Prostate gland (tissue), 2 donors: ENCODE data around the gene SRXN1. TPM values are rescaled to one million over a fixed set of nuclear protein-coding genes. Genes with fewer than 3 reads are reported as not detected.

Source experiments
- DNase-seq: peaks from one replicate; pipeline ENCODE4 v3.0.0-alpha.2; 2019; ENCODE audit warnings: low spot score
- H3K27ac ChIP-seq, 2 donors: fragments of 200-600 bp; sonication (generic); 2 replicates each; pipeline ENCODE4 v1.5.1; 2017 to 2019
- H3K27me3 ChIP-seq: fragments of 200-600 bp; sonication (generic); replicated peaks from 2 replicates; pipeline ENCODE4 v1.5.1; 2019; ENCODE audit not compliant: insufficient read depth
- H3K36me3 ChIP-seq, 2 donors: fragments of 200-600 bp; sonication (generic); 1 replicate in 1 of 2; 2 replicates in 1 of 2; pipeline versions ENCODE4 v1.5.1 to v1.8.1; 2017 to 2019
- H3K4me1 ChIP-seq: fragments of 200-600 bp; sonication (generic); replicated peaks from 2 replicates; pipeline ENCODE4 v1.5.1; 2019
- H3K4me3 ChIP-seq, 2 donors: fragments of 200-600 bp; sonication (generic); 2 replicates each; pipeline ENCODE4 v1.5.1; 2017 to 2019
- H3K9me3 ChIP-seq: fragments of 200-600 bp; sonication (generic); 2 replicates; pipeline ENCODE4 v1.5.1; 2017
- CTCF ChIP-seq, 4 experiments: fragments of 200-600 bp in 2 of 4; fragments of 450-650 bp in 2 of 4; sonication (generic) in 2 of 4; IDR thresholded peaks; 1 replicate in 3 of 4; 2 replicates in 1 of 4; pipeline ENCODE4 v1.5.1; 2016 to 2019; ENCODE audit warnings: antibody characterized with exemption in 4 of 4, mild to moderate bottlenecking in 2 of 4, moderate library complexity in 2 of 4
- POLR2A ChIP-seq: fragments of 450-650 bp; IDR thresholded peaks from one replicate; pipeline ENCODE4 v1.6.1; 2016; ENCODE audit warnings: antibody characterized with exemption, mild to moderate bottlenecking
- POLR2AphosphoS5 ChIP-seq: sonication (generic); formaldehyde crosslinking; IDR thresholded peaks from one replicate; pipeline ENCODE4 v1.6.1; 2017; ENCODE audit warnings: antibody characterized with exemption
- WGBS: methylation state at CpG from one replicate; pipeline ENCODE4 v1.1.5; 2018; 5-methylcytosine and 5-hydroxymethylcytosine counted together
- intact Hi-C: fragments of 100-400 bp; cut with DNase I; formaldehyde crosslinking; loops from one replicate; pipeline ENCODE4 v1.14.2; 2022
- total RNA-seq, 2 donors: library from RNA; depleted of rRNA; stranded (reverse); fragments of >200 nt; gene quantifications; one replicate each; pipeline ENCODE4 v1.1.0, GENCODE V29; 2016

Gene SRXN1
- total RNA-seq, 2 donors from 2014 or later = 33.6 to 41.4 TPM

DNA sequence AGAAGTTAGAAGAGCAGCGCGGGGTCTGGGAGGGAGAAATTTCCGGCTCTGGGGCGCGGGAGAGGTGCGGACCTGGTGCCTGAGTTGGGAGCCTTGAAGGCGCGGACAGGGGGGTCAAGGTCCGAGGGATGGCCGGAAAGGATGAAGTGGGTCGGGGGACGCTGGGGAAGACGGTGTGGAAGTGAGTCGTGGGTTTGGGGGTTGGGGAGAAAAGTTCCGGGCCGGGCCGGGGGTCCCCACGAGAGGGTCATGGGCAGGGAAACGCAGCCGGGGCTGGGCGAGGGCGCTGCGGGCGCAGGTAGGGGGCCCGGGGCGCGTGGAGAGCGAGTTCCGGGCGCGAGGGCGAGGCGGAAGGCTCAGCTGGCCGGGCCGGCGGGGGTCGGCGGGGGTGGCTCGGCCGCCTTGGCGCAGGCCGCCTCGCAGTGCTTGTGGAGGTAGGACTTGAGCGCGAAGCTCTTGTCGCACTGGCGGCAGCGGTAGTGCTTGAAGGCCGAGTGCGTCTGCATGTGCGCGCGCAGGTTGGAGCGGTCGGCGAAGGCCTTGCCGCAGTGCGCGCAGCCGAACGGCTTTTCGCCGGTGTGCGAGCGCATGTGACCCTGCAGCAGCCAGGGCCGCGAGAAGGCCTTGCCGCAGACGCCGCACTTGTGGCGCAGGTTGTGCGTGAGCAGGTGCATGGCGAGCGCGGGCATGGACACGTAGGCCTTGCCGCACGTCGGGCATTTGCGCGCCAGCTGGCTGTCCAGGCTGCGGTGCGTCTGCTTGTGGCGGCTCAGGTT, 10.5 kb upstream of the SRXN1 start:
- H3K27me3 ChIP-seq = peaks cover 15% of the 10 kb centered on the region
- TF ChIP-seq POLR2AphosphoS5 (no peak), POLR2A (no peak), CTCF (IDR thresholded peaks at IDR 0.05) (no peak)
- H3K4me3 ChIP-seq = no peak overlapping the region
- H3K9me3 ChIP-seq = no peaks in the 10 kb centered on the region
- 4% methylated on average over 75 of the region's 84 CpGs for WGBS
- no peaks in the 10 kb centered on the region for H3K4me1 ChIP-seq
- H3K36me3 ChIP-seq = no peaks in the 10 kb centered on the region
- no peak overlapping the region for H3K27ac ChIP-seq
- intact Hi-C loops = no loop called here
- no peak for DNase-seq

GRCh38 chr20:662277-663192, 9.5 kb upstream of the SRXN1 start:
- DNase-seq = no peak
- Histone ChIP-seq H3K27ac (no peak overlapping the region), H3K36me3 (no peaks in the 10 kb centered on the region), H3K4me3 (no peak overlapping the region), H3K27me3 (peaks cover 15% of the 10 kb centered on the region), H3K9me3 (no peaks in the 10 kb centered on the region), H3K4me1 (no peaks in the 10 kb centered on the region)
- TF ChIP-seq POLR2A = no peak
- no peak for TF ChIP-seq CTCF (IDR thresholded peaks at IDR 0.05)
- no peak for TF ChIP-seq POLR2AphosphoS5
- 25% methylated on average over 16 of the region's 16 CpGs for WGBS
- intact Hi-C loops = no loop called here

DNA sequence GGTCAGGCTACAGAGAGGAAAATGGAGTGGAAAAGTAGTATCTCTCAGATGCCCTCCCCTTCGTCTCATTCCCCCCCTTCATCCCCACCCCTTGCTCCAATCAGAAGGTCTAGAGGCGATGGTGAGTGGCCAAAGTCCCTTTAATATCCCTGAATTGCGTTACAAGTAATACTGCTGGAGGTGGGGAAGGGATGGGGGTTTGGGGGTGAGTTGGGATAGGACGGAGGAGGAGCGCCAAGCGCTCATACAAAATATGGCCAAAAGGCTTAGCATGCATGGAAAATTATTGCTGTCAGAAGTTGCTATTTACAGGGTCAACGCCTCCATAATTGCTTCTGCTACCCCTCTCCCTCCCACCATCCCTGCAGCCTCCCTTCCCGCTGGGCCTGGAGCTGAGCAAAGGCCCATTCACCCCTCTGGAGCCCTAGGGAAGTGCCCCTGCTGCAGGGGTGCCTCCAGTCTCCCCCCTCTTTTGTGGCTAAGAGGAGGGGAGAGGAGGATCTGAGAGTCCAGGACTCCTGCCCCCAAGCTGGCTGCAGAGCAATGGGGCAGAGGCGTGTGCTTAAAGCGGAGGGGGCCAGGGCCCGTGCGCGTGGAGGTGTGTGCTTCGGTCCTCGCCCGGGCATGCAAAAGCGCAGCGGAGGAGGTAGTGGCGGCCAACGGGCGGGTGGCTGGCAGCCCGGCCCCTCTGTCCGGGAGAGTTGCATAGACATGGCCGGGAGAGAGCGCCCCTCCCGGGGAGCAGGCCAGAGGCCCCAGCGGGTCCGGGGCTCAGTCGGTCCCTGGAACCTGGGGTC, 8.7 kb upstream of the SRXN1 start:
- peaks cover 15% of the 10 kb centered on the region for H3K27me3 ChIP-seq
- TF ChIP-seq POLR2AphosphoS5 = no peak
- no peak for TF ChIP-seq CTCF (IDR thresholded peaks at IDR 0.05)
- TF ChIP-seq POLR2A = no peak
- DNase-seq = no peak
- H3K4me3 ChIP-seq = no peak overlapping the region
- 19% methylated on average over 27 of the region's 29 CpGs for WGBS
- intact Hi-C loops = no loop called here
- no peaks in the 10 kb centered on the region for H3K9me3 ChIP-seq
- H3K27ac ChIP-seq = no peak overlapping the region
- no peaks in the 10 kb centered on the region for H3K36me3 ChIP-seq
- H3K4me1 ChIP-seq = no peaks in the 10 kb centered on the region

- WGBS = 25% methylated on average over 5 of the region's 5 CpGs
- Histone ChIP-seq H3K4me1 (no peaks in the 10 kb centered on the region), H3K27me3 (peaks cover 15% of the 10 kb centered on the region), H3K4me3 (no peak overlapping the region), H3K27ac (no peak overlapping the region), H3K36me3 (no peaks in the 10 kb centered on the region), H3K9me3 (no peaks in the 10 kb centered on the region)
- DNase-seq = no peak
- intact Hi-C loops = loop anchor here (10.0 kb wide), 2 partner anchors 114 to 186 kb away; partner anchors contain the start of gene CSNK2A1
- TF ChIP-seq CTCF (IDR thresholded peaks at IDR 0.05) (no peak), POLR2A (no peak), POLR2AphosphoS5 (no peak)
These were observed 5.8 kb upstream of the SRXN1 start for GRCh38 chr20:658731-659291.
